Fibroblast of skin of left biceps (primary cell): Measurements from ENCODE around the gene TENM4.
"Not testable (repeated sequence)": the region's sequence is repeated elsewhere in the genome, so short reads cannot be mapped to it uniquely, and the experiment has no call there.

Source experiments
- DNase-seq, 2 experiments: peaks; one replicate each; pipeline ENCODE4 v3.0.0-alpha.2; 2013; ENCODE audit warnings: low read depth in 2 of 2

The TENM4 gene

GRCh38 chr11:78645226-78646202 lies 795.3 kb downstream of the TENM4 start:
- DNase-seq, result peak; percentile 12 to 27

GRCh38 chr11:78643676-78644056 lies 797.2 kb downstream of the TENM4 start:
- DNase-seq, result no peak

- no peak for DNase-seq
Observed at GRCh38 chr11:78642979-78643675, 797.7 kb downstream of the TENM4 start.

- DNase-seq, result peak in 1 of 2 experiments; percentile 8
Observed at GRCh38 chr11:78641541-78641940, 799.3 kb downstream of the TENM4 start.

- DNase-seq, result no peak
Observed at GRCh38 chr11:78638704-78639380, 802.0 kb downstream of the TENM4 start.

- not testable (repeated sequence) for DNase-seq
Observed at GRCh38 chr11:78637527-78637926, 803.3 kb downstream of the TENM4 start.

- DNase-seq, result no peak
Observed at GRCh38 chr11:78635814-78636506, 804.9 kb downstream of the TENM4 start.

- DNase-seq, result no peak
Observed at GRCh38 chr11:78633516-78634310, 807.1 kb downstream of the TENM4 start.

GRCh38 chr11:78630561-78631303 lies 810.1 kb downstream of the TENM4 start:
- no peak for DNase-seq

- no peak for DNase-seq
Observed at GRCh38 chr11:78630155-78630554, 810.7 kb downstream of the TENM4 start.

- DNase-seq, result no peak
Observed at GRCh38 chr11:78622666-78623065, 818.2 kb downstream of the TENM4 start.

- no peak for DNase-seq
Observed at GRCh38 chr11:78620159-78620558, 820.7 kb downstream of the TENM4 start.

GRCh38 chr11:78615724-78616123 lies 825.1 kb downstream of the TENM4 start:
- DNase-seq, result no peak

GRCh38 chr11:78613378-78613813 lies 827.4 kb downstream of the TENM4 start:
- no peak for DNase-seq

GRCh38 chr11:78612721-78613377 lies 828.0 kb downstream of the TENM4 start:
- DNase-seq, result no peak

- not testable (repeated sequence) for DNase-seq
Observed at GRCh38 chr11:78609321-78609720, 831.5 kb downstream of the TENM4 start.

- no peak for DNase-seq
Observed at GRCh38 chr11:78607696-78608095, 833.1 kb downstream of the TENM4 start.

- DNase-seq, result no peak
Observed at GRCh38 chr11:78606667-78607066, 834.2 kb downstream of the TENM4 start.

- DNase-seq, result no peak
Observed at GRCh38 chr11:78605296-78605695, 835.5 kb downstream of the TENM4 start.
